GM19193 (cell line): ENCODE data around the gene MMP24OS.

ENCODE experiments used
- POLR2A ChIP-seq: IDR thresholded peaks from 4 replicates; pipeline ENCODE4 v1.6.1; 2011; ENCODE audit not compliant: insufficient read depth, insufficient read length; ENCODE audit errors: extremely low read depth

MMP24OS gene

DNA sequence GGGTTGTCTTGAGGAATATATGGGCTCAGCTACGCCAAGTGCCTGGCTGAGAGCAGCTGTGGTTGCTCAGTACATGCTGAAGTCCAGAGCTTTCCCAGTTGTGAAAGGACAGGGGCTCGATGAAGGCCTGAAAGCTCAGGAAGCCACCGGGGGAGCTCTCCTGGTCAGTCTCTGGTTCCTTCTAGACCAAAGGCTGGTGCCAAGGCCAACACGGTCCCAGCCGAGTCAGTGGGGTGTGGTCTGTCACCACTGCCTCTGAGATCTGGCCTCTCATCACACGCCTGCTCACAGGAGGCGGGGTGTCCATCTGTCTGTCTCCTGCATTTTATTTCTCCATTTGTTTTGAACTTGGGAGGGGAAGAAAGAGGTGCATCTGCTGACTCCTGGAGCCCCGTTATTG, 19.2 kb upstream of the MMP24OS start:
- no peak for TF ChIP-seq POLR2A

DNA sequence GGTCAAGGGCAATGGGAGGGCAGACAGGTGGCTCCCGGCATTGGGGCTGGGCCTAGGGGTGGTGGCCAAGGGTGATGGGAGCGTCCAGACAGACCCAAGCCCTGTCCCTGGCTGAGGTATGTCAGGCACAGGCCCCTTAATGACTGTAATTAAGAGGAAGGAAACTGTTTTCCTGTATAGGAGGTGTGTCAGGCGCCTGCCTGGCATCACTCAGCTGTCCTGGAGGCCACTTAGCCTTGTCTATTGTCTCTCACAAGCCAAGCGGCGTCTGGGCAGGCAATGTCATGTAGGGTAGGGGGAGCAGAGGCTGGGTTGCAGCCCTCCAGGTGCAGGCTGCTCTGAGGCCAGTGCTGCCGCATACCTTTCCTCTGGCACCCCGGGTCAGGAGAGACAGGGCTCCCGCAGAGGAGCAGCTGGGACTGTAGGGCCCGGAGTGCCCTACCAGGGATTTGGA, 18.2 kb upstream of the MMP24OS start:
- no peak for TF ChIP-seq POLR2A

GRCh38 chr20:35295674-35296073, 17.8 kb upstream of the MMP24OS start:
- TF ChIP-seq POLR2A: no peak

GRCh38 chr20:35295058-35295457, 17.1 kb upstream of the MMP24OS start:
- no peak for TF ChIP-seq POLR2A

- no peak for TF ChIP-seq POLR2A
Measured at GRCh38 chr20:35294293-35294685, 16.4 kb upstream of the MMP24OS start.

DNA sequence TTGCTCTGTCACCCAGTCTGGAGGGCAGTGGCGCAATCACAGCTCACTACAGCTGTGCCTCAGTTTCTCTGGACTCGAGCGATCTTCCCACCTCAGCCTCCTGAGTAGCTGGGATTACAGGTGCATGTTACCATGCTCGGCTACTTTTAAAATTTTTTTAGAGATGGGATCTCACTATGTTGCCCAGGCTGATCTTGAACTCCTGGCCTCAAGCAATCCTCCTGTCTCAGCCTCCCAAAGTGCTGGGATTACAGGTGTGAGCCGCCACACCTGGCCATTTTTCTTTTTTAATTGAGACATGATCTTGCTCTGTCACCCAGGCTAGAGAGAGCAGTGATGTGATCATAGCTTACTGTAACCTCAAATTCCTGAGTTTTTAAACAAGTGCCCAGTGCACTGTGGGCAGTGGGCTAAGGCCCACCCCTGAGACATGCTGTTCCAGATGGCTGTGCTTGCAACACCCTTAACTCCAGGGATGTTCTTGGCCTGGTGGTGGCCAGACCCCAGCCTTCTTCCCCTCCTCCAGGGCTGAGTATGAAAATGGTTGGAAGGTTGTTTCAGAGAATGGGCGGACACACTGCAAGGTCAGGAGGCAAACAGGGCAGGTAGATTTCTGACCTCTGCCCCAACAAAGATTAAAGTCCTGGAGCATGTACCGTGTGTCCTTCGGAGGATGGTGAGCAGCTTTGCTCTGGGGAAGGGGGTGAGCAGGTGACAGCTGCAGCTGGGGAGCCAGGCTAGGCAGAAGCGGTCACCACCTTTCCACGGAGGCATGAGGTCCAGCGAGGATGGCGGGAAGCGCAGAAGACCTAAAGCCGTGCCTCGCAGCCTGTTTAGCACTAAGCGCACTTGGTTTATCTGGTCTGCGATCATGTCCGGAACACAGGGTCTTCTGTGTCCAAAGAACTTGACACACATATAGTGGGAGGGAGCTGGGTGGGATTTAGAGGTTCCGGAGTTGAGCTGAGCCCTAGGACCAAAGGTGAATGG, 15.7 kb upstream of the MMP24OS start:
- no peak for TF ChIP-seq POLR2A

DNA sequence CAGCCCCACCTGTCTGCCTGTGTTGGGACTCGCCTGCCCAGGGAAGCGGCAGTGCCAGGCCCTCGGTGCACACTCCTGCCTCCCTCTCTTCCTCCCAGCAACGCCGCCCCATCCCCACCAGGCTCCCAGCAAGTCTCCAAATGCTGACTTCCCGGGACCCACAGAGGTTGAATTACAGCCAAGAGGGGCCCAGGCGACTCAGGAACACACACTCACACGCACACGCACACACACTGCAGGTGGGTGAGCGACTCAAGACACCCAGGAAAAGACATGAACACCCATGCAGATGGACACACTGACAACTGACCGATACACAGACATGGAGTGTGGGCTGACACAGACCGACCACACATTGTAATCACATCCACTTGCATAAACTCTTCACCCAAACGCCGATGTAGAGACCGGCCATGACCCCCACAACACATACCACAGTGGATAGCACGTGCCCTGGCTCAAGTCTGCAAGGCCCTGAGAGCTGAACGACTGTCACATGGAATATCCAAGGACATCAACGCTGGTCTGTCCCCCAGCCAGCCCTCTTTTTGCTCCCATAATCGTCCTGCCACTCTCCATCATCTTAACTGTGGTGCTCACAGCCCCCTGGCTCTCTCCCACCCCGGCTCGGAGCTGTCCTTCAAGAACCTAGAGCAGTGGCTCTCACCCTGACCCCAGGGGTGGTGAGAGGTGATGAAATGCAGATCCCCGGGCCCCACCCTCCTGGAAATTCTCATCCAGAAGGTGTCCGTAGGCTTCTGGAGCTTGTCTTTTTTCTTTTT, 14.8 kb upstream of the MMP24OS start:
- no peak for TF ChIP-seq POLR2A

GRCh38 chr20:35291654-35292503, 14.0 kb upstream of the MMP24OS start, which contains the start of gene FAM83C:
Gene FAM83C, minus strand, starts transcription at chr20:35292425. Its CDS starts 121 bp downstream, at chr20:35292304.
- TF ChIP-seq POLR2A: no peak

- no peak for TF ChIP-seq POLR2A
Measured at GRCh38 chr20:35290887-35291417, 13.0 kb upstream of the MMP24OS start.

- TF ChIP-seq POLR2A: no peak
Measured at GRCh38 chr20:35290186-35290886, 12.4 kb upstream of the MMP24OS start.

- TF ChIP-seq POLR2A: no peak
Measured at GRCh38 chr20:35288325-35289060, 10.6 kb upstream of the MMP24OS start.

- TF ChIP-seq POLR2A: no peak
Measured at GRCh38 chr20:35287509-35288324, 9.8 kb upstream of the MMP24OS start.
